Liver (tissue), 9 donors: ENCODE results near the gene SLC17A4. TPM values are rescaled to one million over a fixed set of nuclear protein-coding genes. Genes with fewer than 3 reads are reported as not detected.
A peak's percentile ranks its signal among the peaks of the same experiment; 100 is the strongest.

Source experiments
- DNase-seq: peaks from one replicate; pipeline ENCODE4 v3.0.0-alpha.2; 2017; ENCODE audit warnings: low spot score
- H3K27ac ChIP-seq, 2 donors: one replicate each; pipeline ENCODE4 v1.7.0; 2013; ENCODE audit warnings: inconsistent platforms in 2 of 2, low read length in 2 of 2, control low read depth in 1 of 2, low read depth in 1 of 2, mild to moderate bottlenecking in 1 of 2
- H3K27me3 ChIP-seq, 4 donors: one replicate each; pipeline versions ENCODE4 v1.6.1 to v1.7.0; 2013; ENCODE audit warnings: low read length in 3 of 4, inconsistent platforms in 1 of 4, mild to moderate bottlenecking in 1 of 4, moderate library complexity in 1 of 4; ENCODE audit not compliant: control insufficient read depth in 4 of 4, insufficient read depth in 4 of 4
- H3K36me3 ChIP-seq, 4 donors: one replicate each; pipeline versions ENCODE4 v1.6.1 to v1.7.0; 2013; ENCODE audit warnings: low read length in 3 of 4, mild to moderate bottlenecking in 3 of 4, low read depth in 1 of 4, moderate library complexity in 1 of 4; ENCODE audit not compliant: control insufficient read depth in 4 of 4, insufficient read depth in 3 of 4
- H3K4me1 ChIP-seq, 4 donors: one replicate each; pipeline versions ENCODE4 v1.6.1 to v1.7.0; 2013; ENCODE audit warnings: low read length in 3 of 4, mild to moderate bottlenecking in 3 of 4, moderate library complexity in 1 of 4; ENCODE audit not compliant: control insufficient read depth in 4 of 4, insufficient read depth in 4 of 4
- H3K4me3 ChIP-seq, 3 donors: one replicate each; pipeline versions ENCODE4 v1.6.1 to v1.7.0; 2013; ENCODE audit warnings: low read length in 3 of 3, control low read depth in 1 of 3, low read depth in 1 of 3, mild to moderate bottlenecking in 1 of 3
- H3K9ac ChIP-seq, 2 donors: one replicate each; pipeline ENCODE4 v1.7.0; 2013; ENCODE audit warnings: low read length in 2 of 2, mild to moderate bottlenecking in 2 of 2, moderate library complexity in 2 of 2, control low read depth in 1 of 2, low read depth in 1 of 2
- H3K9me3 ChIP-seq, 4 donors: one replicate each; pipeline versions ENCODE4 v1.6.1 to v1.7.0; 2013; ENCODE audit warnings: low read length in 3 of 4; ENCODE audit not compliant: control insufficient read depth in 4 of 4
- ATF3 ChIP-seq: IDR thresholded peaks from 2 replicates; pipeline ENCODE4 v1.6.1; 2016; ENCODE audit warnings: antibody characterized with exemption
- CTCF ChIP-seq: fragments of 150-350 bp; IDR thresholded peaks from 2 replicates; pipeline ENCODE4 v1.5.1; 2017; ENCODE audit warnings: improper control_type of control experiment, low read depth, low read length; ENCODE audit not compliant: missing input control
- EGR1 ChIP-seq, 2 donors: IDR thresholded peaks; 2 replicates each; pipeline ENCODE4 v1.6.1; 2016 to 2018; ENCODE audit warnings: antibody characterized with exemption in 2 of 2, low read depth in 2 of 2
- FOXA1 ChIP-seq: IDR thresholded peaks from 2 replicates; pipeline ENCODE4 v1.6.1; 2016; ENCODE audit warnings: antibody characterized with exemption
- FOXA2 ChIP-seq: IDR thresholded peaks from 2 replicates; pipeline ENCODE4 v1.6.1; 2016; ENCODE audit warnings: antibody characterized with exemption
- HNF4A ChIP-seq, 2 donors: conservative IDR thresholded peaks; 2 replicates each; pipeline ENCODE4 v1.6.1; 2016; ENCODE audit warnings: antibody characterized with exemption in 2 of 2, mild to moderate bottlenecking in 2 of 2
- HNF4G ChIP-seq: IDR thresholded peaks from 2 replicates; pipeline ENCODE4 v1.6.1; 2016; ENCODE audit warnings: antibody characterized with exemption
- MAX ChIP-seq: IDR thresholded peaks from 2 replicates; pipeline ENCODE4 v1.6.1; 2016; ENCODE audit warnings: antibody characterized with exemption
- RAD21 ChIP-seq, 2 donors: IDR thresholded peaks; 2 replicates each; pipeline ENCODE4 v1.6.1; 2016; ENCODE audit warnings: antibody characterized with exemption in 2 of 2, mild to moderate bottlenecking in 2 of 2
- REST ChIP-seq: IDR thresholded peaks from 2 replicates; pipeline ENCODE4 v1.6.1; 2016; ENCODE audit warnings: antibody characterized with exemption, mild to moderate bottlenecking
- RXRA ChIP-seq, 2 donors: IDR thresholded peaks; 2 replicates each; pipeline ENCODE4 v1.6.1; 2017 to 2018; ENCODE audit warnings: antibody characterized with exemption in 2 of 2, mild to moderate bottlenecking in 1 of 2
- TAF1 ChIP-seq: conservative IDR thresholded peaks from 2 replicates; pipeline ENCODE4 v1.6.1; 2016; ENCODE audit warnings: antibody characterized with exemption, mild to moderate bottlenecking
- YY1 ChIP-seq: IDR thresholded peaks from 2 replicates; pipeline ENCODE4 v1.6.1; 2016; ENCODE audit warnings: antibody characterized with exemption, mild to moderate bottlenecking
- WGBS: extraction: QIAGEN DNeasy Blood & Tissue Kit; methylation state at CpG from one replicate; pipeline ENCODE4 v1.1.7; 2013; 5-methylcytosine and 5-hydroxymethylcytosine counted together
- polyA plus RNA-seq, 2 donors: library from polyadenylated mRNA; stranded (reverse) in 1 of 2; unstranded in 1 of 2; fragments of 200-250 nt in 1 of 2; fragments of >200 nt in 1 of 2; fragmentation: Nextera tagmentation in 1 of 2; extraction: Ambion mirVana in 1 of 2; gene quantifications; one replicate each; pipeline versions ENCODE4 v1.2.1 to v1.2.3, GENCODE V29; 2013 to 2015
- total RNA-seq, 2 donors: library from RNA; depleted of rRNA; stranded (reverse); fragments of >200 nt; gene quantifications; one replicate each; pipeline ENCODE4 v1.2.3, GENCODE V29; 2014
- donor health status: healthy.
- donor health status: healthy.
- donor health status: healthy.
- donor health status: healthy.
- donor health status: healthy.

Gene SLC17A4
- total and polyA plus RNA-seq, 4 donors = 4.4 to 27.3 (median 8.4) TPM

- no peaks in the 10 kb centered on the region for H3K9me3 ChIP-seq
- no peaks in the 10 kb centered on the region for H3K36me3 ChIP-seq
- H3K4me3 ChIP-seq = no peak overlapping the region
- no peak overlapping the region for H3K9ac ChIP-seq
- no peak for TF ChIP-seq REST
- no peak for TF ChIP-seq HNF4A (conservative IDR thresholded peaks at IDR 0.05)
- TF ChIP-seq FOXA2 = no peak
- TF ChIP-seq RXRA (IDR thresholded peaks at IDR 0.05) = no peak
- no peak for TF ChIP-seq EGR1 (IDR thresholded peaks at IDR 0.05; ENCODE audit: low read depth in 2 of 2)
- no peak for TF ChIP-seq FOXA1
- no peak for TF ChIP-seq YY1
- TF ChIP-seq ATF3 = no peak
- TF ChIP-seq TAF1 = no peak
- TF ChIP-seq RAD21 (IDR thresholded peaks at IDR 0.05) = no peak
- TF ChIP-seq HNF4G = no peak
- no peak for TF ChIP-seq MAX
- H3K27me3 ChIP-seq = no peaks in the 10 kb centered on the region
- WGBS = 82% methylated on average over 4 of the region's 4 CpGs
- H3K27ac ChIP-seq = no peak overlapping the region
- H3K4me1 ChIP-seq = no peaks in the 10 kb centered on the region
- no peak for DNase-seq
These were observed 38.7 kb upstream of the SLC17A4 start for GRCh38 chr6:25715794-25716193.

GRCh38 chr6:25717866-25718740 lies 36.4 kb upstream of the SLC17A4 start:
- H3K27ac ChIP-seq = no peak overlapping the region
- H3K27me3 ChIP-seq = no peaks in the 10 kb centered on the region
- H3K36me3 ChIP-seq = no peaks in the 10 kb centered on the region
- no peak overlapping the region for H3K4me3 ChIP-seq
- no peak for DNase-seq
- H3K9ac ChIP-seq = no peak overlapping the region
- H3K4me1 ChIP-seq = no peaks in the 10 kb centered on the region
- peak; percentile 50 for TF ChIP-seq CTCF
- TF ChIP-seq RAD21 (IDR thresholded peaks at IDR 0.05) = peak; percentile 72 to 77
- TF ChIP-seq YY1 = no peak
- 46% methylated on average over 6 of the region's 6 CpGs for WGBS
- no peaks in the 10 kb centered on the region for H3K9me3 ChIP-seq
